Fibroblast of skin of right biceps (primary cell): ENCODE measurements around the gene ID4.

Source experiments
- DNase-seq: peaks from one replicate; pipeline ENCODE4 v3.0.0-alpha.2; 2013

Gene ID4

DNA sequence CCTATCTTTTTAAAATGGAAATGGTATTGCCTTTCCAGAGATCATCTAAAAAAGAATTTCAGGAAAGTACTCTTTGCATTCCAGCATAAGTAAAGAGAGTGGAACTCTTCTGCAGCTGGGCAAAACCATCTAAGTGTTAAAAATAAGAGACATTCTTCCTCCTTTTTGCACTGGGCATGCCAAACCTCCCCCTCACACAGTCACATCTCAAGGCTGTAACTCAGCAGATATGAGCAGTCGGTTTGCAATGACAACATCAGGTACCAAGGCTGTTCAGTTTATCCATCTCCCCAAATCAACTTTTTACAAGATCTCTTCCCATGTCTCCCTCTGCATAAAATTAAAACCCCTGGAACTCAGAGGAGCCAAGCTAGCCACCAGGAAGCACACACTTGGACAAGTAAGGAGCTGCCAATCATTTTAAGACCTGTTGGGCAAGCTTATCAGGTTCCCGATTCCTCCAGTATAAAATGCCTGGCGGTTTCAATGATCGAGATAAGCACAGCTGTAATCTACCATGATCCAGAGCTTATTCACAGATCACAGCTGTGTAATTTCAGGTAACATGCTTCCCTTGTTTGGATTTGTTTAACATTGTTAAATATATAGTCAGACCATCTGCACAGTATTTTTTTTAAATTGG, 23.2 kb downstream of the ID4 start:
- DNase-seq = no peak

DNA sequence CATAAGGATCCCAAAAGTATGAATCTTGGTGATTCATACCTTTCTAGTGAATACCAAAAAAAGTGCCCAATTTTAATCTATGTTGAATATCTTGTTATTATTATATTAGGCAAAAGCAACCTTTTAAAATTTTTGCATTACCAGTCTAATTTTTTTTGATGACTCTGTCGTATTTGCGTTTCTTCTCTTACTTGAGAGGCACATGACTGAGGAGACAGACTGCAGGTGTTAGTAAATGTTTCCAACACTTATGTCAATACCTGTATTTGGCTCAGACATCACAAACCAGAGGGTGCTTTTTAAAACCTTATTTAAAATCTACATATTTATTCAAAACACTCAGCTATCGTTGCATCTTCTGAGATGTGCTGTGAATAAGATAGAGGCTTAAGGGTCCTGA, 27.1 kb downstream of the ID4 start:
- no peak for DNase-seq

DNA sequence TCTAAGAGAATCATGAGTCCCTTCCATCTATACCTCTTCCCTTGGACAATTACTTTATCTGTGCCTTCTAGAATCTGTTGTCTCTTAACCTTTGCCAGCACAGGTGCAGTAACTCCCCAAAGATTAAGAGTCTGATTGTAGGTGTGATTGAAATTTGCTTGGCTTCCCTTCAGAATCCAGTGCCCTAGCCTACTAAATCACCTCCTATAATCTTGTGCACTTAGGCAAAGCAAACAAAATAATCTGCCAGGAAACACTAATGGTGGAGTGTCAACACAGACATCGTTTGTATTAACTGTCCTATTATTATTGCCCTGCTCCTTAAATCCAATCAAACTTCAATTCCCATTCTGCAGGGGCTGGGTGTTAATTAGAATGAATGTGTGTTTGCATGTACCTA, 28.0 kb downstream of the ID4 start:
- no peak for DNase-seq

DNA sequence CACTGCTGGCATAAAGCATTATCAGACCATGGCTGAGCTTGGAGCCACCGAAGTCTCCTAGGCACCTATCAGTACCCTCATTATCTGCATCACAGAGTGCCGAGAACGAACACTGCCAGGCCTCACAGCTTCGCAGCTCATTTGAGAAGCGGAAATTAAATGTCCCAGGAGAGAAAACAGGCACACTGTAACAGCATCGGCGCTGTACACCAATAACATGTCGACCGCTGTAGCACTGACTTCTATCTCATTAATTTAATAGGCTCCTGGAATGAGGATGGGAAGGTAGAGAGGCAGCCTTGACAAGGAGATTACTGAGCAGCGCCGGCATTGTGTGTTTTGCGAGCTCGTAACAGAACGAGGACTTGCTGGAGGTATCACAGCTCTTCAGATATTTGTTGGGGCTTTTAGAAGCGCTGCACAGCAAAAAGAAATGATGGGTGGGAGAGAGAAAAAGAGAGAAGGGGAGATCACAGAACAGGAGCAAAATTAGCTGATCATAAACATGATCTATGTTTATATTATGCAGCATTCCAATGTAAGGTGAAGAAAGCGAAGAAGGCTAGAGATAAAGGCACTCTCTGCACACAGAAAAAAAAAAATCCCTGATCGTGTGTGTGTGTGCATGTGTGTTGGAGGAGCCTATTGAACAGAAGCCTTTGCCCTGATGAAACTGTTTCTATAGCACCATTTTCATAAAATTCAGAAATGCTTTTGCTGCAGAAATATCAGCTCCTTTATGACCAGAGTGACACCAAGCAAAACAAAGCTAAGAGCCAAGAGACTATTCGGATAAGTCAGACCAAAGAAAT, 29.2 kb downstream of the ID4 start:
- no peak for DNase-seq

DNA sequence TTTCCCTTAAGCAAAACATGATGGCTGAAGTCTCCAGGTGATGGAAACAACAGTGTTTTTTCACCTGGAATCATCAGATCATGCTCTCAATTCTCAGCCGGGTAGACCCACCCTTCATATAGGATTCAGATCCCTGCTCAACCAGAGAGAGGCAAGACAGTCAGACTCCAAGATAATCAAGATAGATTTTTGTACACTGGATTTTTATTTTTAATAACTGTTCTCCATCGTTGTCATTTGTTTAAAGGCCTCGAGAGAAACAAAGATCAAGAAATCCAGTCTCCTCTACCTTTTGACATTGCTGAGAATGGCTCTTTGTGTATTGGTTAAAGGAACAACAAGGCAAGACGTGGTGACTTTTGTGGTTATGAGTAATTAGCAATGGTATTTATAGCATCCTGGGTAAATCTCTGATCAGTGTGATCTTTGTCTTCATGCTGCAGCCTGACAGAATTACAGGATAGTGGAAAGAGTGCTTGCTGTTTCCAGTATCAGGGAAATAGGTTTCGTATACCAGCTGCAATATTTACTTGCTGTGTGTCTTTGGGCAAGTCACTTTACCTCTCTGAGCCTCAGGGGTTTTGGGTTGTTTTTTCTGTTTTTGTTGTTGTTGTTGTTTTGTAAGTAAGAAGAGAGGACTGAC, 29.9 kb downstream of the ID4 start:
- peak; percentile 78 for DNase-seq

DNA sequence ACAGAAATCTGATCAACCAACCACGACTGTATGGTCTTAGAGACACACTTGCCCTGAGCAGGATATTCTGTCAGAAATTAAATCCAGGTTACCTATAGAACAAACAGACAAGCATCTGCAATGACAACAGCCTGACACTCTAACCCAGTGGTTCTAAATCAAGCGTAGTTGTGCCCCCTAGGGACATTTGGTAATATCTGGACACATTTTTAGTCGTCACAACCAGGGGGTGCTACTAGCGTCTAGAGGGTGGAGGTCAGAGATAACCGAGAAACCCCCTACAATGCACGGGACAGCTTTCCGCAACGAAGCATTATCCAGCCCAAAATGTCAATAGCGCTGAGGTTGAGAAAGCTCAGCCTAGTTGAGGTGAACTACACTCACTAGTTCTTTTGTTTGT, 32.3 kb downstream of the ID4 start:
- DNase-seq = no peak

DNA sequence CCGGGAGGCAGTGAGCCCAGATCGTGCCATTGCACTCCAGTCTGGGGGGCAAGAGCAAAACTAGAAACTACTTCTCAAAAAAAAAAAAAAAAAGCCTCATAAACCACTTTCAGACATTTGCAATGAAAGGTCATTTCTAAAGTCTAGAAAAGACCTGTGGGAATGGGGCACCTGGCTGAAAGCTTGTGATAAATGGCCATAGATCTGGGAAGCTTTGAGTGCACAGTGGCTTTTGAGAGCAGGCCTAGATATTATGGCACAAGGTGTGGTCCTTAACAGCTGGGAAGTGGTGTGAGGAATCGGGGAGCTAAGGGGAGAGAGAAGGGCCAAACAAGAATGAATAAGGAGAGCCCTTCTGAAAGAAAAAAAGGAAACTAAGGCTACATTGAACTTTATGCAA, 33.2 kb downstream of the ID4 start:
- DNase-seq = no peak

DNA sequence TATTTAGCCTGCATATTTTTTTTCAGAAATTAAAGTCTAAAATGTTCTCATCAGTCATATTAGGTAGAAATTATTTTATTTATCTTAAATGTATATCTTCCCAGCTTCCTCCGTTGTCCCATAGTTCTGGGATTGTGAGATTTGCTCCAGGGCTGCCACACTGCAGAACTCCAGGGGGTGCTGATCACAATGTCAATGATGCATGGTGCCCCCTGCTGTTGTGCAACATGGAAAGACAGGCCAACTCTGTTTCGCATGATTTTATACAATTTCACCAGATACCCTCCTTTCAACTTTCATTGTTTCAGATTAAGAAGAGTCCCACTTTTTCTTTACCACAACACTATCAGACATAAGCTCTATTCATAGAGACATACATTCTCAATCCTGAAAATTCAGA, 35.9 kb downstream of the ID4 start:
- peak; percentile 10 for DNase-seq

DNA sequence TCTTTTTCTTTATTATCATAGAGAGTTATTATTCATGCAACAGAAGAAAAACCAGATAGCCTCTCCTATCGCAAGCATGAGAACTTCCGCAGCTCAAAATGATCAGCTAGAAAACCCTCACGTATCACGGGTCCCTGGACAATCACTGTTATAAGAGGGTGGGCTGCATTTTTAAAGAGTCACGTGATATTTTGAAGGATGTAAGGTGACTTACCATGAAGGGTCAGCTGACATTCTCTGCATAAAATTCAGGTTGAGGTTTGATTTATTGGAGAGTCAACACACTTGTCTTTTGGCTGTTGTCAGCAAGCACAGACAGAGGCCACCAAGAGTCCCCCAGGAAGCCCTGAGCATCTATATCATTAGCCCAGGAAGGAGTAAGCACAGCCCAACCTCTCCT, 39.5 kb downstream of the ID4 start:
- DNase-seq = no peak

DNA sequence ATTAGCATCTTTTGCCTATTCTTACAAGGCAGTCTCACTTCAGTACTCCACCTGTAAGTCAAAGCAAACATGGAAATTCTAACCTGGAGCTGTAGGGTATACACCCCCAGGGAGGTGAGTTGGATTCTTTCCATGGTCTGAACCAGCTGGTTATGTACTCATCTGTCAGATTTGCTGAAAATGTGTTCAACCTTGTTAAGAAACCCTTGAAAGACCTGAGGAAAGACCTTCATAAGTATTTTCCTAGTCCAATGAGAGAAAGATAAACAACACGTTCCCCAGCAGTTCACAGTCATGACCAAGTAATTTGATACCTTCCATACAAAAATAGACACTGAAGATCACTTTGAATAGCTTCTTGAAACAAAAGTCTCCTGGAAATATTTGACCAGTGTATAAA, 42.5 kb downstream of the ID4 start:
- DNase-seq = no peak

DNA sequence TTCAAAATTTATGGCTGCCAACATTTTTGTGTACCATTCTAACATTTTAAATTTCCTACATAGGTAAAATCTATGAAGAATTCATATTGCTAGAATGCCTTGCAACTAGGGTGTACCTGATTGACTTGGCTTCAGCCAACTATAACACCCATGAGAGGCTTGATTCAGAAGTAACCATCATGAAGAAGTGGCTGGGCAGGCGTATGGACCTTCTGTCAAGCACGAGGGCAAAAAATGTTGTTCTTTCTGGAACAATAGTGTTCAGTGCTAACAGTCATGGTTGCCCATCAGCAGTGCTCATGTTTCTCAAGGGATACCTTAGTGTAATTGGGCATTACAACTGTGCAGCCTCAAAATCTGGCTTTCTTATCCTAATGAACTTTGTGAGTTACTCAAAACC, 42.9 kb downstream of the ID4 start:
- no peak for DNase-seq

DNA sequence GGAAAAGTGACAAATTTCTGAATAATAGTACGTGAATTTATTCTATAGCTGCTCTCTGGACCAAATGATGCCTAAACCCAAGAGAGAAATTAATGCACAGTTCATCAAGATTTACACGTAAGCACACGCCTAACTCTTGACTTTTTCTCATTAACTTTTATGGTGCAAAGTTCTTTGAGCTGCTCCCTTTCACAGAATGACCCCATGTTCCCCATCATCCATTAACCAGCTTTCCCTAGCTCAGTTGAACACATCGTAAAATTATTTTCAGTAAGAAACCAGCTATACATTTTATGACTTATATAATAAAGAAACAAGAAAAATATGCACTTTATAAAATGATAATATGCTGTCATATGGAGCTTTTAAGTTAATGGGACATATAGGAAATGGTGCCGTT, 54.3 kb downstream of the ID4 start:
- DNase-seq = no peak
